Endothelial cell of umbilical vein (primary cell): ENCODE data around the gene PHLPP2. TPM values are rescaled to one million over a fixed set of nuclear protein-coding genes. Genes with fewer than 3 reads are reported as not detected.

Source experiments
- BruUV-seq: library from RNA; stranded (reverse); fragments of 400-500 nt; replicated peaks from 2 replicates; lab custom pipeline; 2021; lab: Mats Ljungman, UMichigan
- CTCF ChIA-PET: fragments of 300-600, 350-600 bp; sonication (Branson Sonifier 250); formaldehyde crosslinking; loops from one replicate; lab custom pipeline; 2021; ENCODE audit warnings: antibody characterized with exemption, inconsistent platforms; lab: Charles Lee
- POLR2A ChIA-PET: fragments of 300-600, 350-600 bp; sonication (Branson Sonifier 250); formaldehyde crosslinking; loops from one replicate; lab custom pipeline; 2021; ENCODE audit warnings: antibody characterized with exemption, inconsistent platforms; lab: Charles Lee
- DNase-seq: peaks from one replicate; pipeline ENCODE4 v3.0.0-alpha.2; 2011; ENCODE audit warnings: low read depth, low spot score
- FAIRE-seq: peaks from 2 replicates; lab custom pipeline; 2011; peaks lifted over from hg19 to GRCh38; lab: Jason Lieb, UNC
- H2AFZ ChIP-seq: 2 replicates; pipeline ENCODE4 v1.6.0; 2012; ENCODE audit warnings: low read depth, low read length, control low read depth, inconsistent platforms
- H3K27ac ChIP-seq: 2 replicates; pipeline ENCODE4 v1.5.1; 2011; ENCODE audit warnings: low read depth, mild to moderate bottlenecking, control low read depth, low read length, moderate library complexity; ENCODE audit not compliant: insufficient read depth
- H3K27me3 ChIP-seq, 2 experiments: 2 replicates each; pipeline versions ENCODE4 v1.6.0 to v1.6.1; 2011; ENCODE audit warnings: low read length in 2 of 2, mixed read lengths in 1 of 2; ENCODE audit not compliant: control insufficient read depth in 2 of 2, insufficient read depth in 2 of 2
- H3K36me3 ChIP-seq, 2 experiments: 2 replicates in 1 of 2; 3 replicates in 1 of 2; pipeline ENCODE4 v1.5.1; 2011; ENCODE audit warnings: low read length in 2 of 2, mild to moderate bottlenecking in 1 of 2, moderate library complexity in 1 of 2; ENCODE audit not compliant: control insufficient read depth in 2 of 2, insufficient read depth in 2 of 2; ENCODE audit errors: extremely low read depth in 1 of 2
- H3K4me1 ChIP-seq: 3 replicates; pipeline ENCODE4 v1.5.1; 2011; ENCODE audit warnings: mild to moderate bottlenecking, low read length; ENCODE audit not compliant: control insufficient read depth, insufficient read depth; ENCODE audit errors: extremely low read depth
- H3K4me2 ChIP-seq: 2 replicates; pipeline ENCODE4 v1.6.1; 2011; ENCODE audit warnings: low read length, control low read depth, mixed read lengths; ENCODE audit not compliant: insufficient read depth
- H3K4me3 ChIP-seq, 3 experiments: fragments of 200-600 bp in 1 of 3; sonication (generic), shearing (Covaris generic) in 1 of 3; replicated peaks in 1 of 3; 2 replicates each; pipeline ENCODE4 v1.5.1; 2011 to 2016; ENCODE audit warnings: control low read depth in 3 of 3, low read length in 3 of 3, mild to moderate bottlenecking in 2 of 3, inconsistent platforms in 1 of 3, low read depth in 1 of 3, moderate library complexity in 1 of 3; ENCODE audit not compliant: insufficient read depth in 1 of 3
- H3K79me2 ChIP-seq: 2 replicates; pipeline ENCODE4 v1.6.0; 2012; ENCODE audit warnings: low read length, inconsistent platforms; ENCODE audit not compliant: control insufficient read depth, insufficient read depth
- H3K9ac ChIP-seq: replicated peaks from 2 replicates; pipeline ENCODE3; 2011; ENCODE audit warnings: low read length, control low read depth; ENCODE audit not compliant: insufficient read depth; ENCODE audit errors: extremely low read depth
- H3K9me1 ChIP-seq: replicated peaks from 3 replicates; pipeline ENCODE4 v1.6.0; 2011; ENCODE audit warnings: mild to moderate bottlenecking, low read length; ENCODE audit not compliant: control insufficient read depth, insufficient read depth; ENCODE audit errors: extremely low read depth
- H3K9me3 ChIP-seq: replicated peaks from 2 replicates; pipeline ENCODE4 v1.5.1; 2012; ENCODE audit warnings: low read length, inconsistent platforms; ENCODE audit not compliant: control insufficient read depth, insufficient read depth
- H4K20me1 ChIP-seq: replicated peaks from 2 replicates; pipeline ENCODE3; 2011; ENCODE audit warnings: mild to moderate bottlenecking, low read length; ENCODE audit not compliant: control insufficient read depth, insufficient read depth; ENCODE audit errors: extremely low read depth
- EZH2 ChIP-seq: IDR thresholded peaks from 2 replicates; pipeline ENCODE4 v1.6.1; 2012; ENCODE audit warnings: borderline replicate concordance, low read depth, mild to moderate bottlenecking, moderate library complexity, low read length, inconsistent platforms; ENCODE audit not compliant: severe bottlenecking
- GATA2 ChIP-seq: IDR thresholded peaks from 2 replicates; pipeline ENCODE4 v1.7.0; 2011; ENCODE audit warnings: low read depth, mild to moderate bottlenecking, moderate library complexity, mixed read lengths, low read length; ENCODE audit not compliant: insufficient read length, insufficient read depth
- JUN ChIP-seq: IDR thresholded peaks from 2 replicates; pipeline ENCODE4 v1.6.1; 2011; ENCODE audit warnings: borderline replicate concordance, low read depth; ENCODE audit not compliant: insufficient read length, insufficient read depth
- MYC ChIP-seq: IDR thresholded peaks from one replicate; pipeline ENCODE4 v1.6.1; 2011; ENCODE audit warnings: mild to moderate bottlenecking, low read depth, low read length
- POLR2A ChIP-seq: IDR thresholded peaks from 2 replicates; pipeline ENCODE4 v1.6.1; 2012; ENCODE audit warnings: low read depth, mild to moderate bottlenecking, control low read depth, low read length
- POLR2AphosphoS5 ChIP-seq: IDR thresholded peaks from 2 replicates; pipeline ENCODE4 v1.6.1; 2012; ENCODE audit warnings: low read depth, mild to moderate bottlenecking, control low read depth, low read length, moderate library complexity; ENCODE audit not compliant: insufficient read depth
- dilution Hi-C: fragments of 300-500 bp; cut with MboI; formaldehyde crosslinking; loops from one replicate; pipeline ENCODE4 v1.15.0; 2019; ENCODE audit warnings: low sequenced_read_pairs; ENCODE audit not compliant: extremely low pct_ligation_motif_present
- intact Hi-C: fragments of 100-400 bp; cut with micrococcal nuclease; formaldehyde crosslinking; loops from one replicate; pipeline ENCODE4 v1.10.0; 2022
- polyA plus RNA-seq, 4 experiments: library from polyadenylated mRNA; depleted of rRNA in 3 of 4; stranded (reverse) in 3 of 4; unstranded in 1 of 4; fragments of >200 nt; gene quantifications; 2 replicates each; pipeline versions ENCODE4 v1.2.1 to v1.2.3, GENCODE V29; 2011 to 2012; ENCODE audit warnings: missing spikeins in 1 of 4
- total RNA-seq: library from RNA; stranded (reverse); gene quantifications from 2 replicates; pipeline ENCODE4 v1.2.3, GENCODE V29; 2021
- TF ChIP-seq, protein P1 (sequence below): IDR thresholded peaks from 2 replicates; pipeline ENCODE4 v1.6.1; 2011; ENCODE audit not compliant: insufficient read depth, insufficient read length
- TF ChIP-seq, protein P2 (sequence below), 2 donors: IDR thresholded peaks; 1 replicate in 1 of 2; 2 replicates in 1 of 2; pipeline ENCODE4 v1.5.1; 2011; ENCODE audit warnings: low read length in 2 of 2, mild to moderate bottlenecking in 2 of 2, moderate library complexity in 2 of 2, control low read depth in 1 of 2, inconsistent platforms in 1 of 2, low read depth in 1 of 2; ENCODE audit not compliant: insufficient read depth in 1 of 2; ENCODE audit errors: extremely low read depth in 1 of 2

The PHLPP2 gene
- total and polyA plus RNA-seq, 2 donors (not counting 3 experiments of a cell fraction or from before 2014, with no cell fraction given), result 4.1 to 8.0 TPM

DNA sequence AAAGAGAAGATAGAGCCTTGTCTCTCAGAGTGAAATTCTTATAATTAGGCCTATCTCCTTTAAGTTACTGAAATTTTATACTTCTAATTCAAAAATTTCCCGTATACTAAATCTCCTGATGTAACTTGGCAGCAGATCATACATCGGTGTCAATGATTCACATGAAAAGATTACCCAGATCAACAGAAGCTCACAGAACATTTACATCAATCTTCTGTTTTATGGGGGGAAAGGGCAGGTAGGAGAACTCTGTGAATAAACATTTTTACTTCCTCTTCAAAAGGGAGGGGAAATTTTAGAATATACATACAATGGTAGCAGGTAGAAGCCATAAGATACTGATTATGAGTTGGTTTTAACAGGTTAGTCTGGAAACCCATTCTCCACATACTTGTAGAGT lies 43.1 kb downstream of the PHLPP2 start:
- H3K4me3 ChIP-seq, result no peak overlapping the region
- peaks cover 1 to 6% of the 10 kb centered on the region in 2 experiments for H3K36me3 ChIP-seq
- no peaks in the 10 kb centered on the region for H3K9me1 ChIP-seq
- H3K27ac ChIP-seq, result no peak overlapping the region
- dilution Hi-C loops, result no loop called here
- H3K27me3 ChIP-seq, result no peaks in the 10 kb centered on the region
- H2AFZ ChIP-seq, result no peak overlapping the region
- no peak for TF ChIP-seq POLR2AphosphoS5
- no peak for TF ChIP-seq POLR2A
- TF ChIP-seq, protein P1, sequence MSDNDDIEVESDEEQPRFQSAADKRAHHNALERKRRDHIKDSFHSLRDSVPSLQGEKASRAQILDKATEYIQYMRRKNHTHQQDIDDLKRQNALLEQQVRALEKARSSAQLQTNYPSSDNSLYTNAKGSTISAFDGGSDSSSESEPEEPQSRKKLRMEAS, result no peak
- no peak for TF ChIP-seq JUN
- no peak for TF ChIP-seq GATA2
- TF ChIP-seq MYC, result no peak
- no peak for TF ChIP-seq EZH2
- TF ChIP-seq, protein P2, sequence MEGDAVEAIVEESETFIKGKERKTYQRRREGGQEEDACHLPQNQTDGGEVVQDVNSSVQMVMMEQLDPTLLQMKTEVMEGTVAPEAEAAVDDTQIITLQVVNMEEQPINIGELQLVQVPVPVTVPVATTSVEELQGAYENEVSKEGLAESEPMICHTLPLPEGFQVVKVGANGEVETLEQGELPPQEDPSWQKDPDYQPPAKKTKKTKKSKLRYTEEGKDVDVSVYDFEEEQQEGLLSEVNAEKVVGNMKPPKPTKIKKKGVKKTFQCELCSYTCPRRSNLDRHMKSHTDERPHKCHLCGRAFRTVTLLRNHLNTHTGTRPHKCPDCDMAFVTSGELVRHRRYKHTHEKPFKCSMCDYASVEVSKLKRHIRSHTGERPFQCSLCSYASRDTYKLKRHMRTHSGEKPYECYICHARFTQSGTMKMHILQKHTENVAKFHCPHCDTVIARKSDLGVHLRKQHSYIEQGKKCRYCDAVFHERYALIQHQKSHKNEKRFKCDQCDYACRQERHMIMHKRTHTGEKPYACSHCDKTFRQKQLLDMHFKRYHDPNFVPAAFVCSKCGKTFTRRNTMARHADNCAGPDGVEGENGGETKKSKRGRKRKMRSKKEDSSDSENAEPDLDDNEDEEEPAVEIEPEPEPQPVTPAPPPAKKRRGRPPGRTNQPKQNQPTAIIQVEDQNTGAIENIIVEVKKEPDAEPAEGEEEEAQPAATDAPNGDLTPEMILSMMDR (IDR thresholded peaks at IDR 0.05; ENCODE audit: extremely low read depth in 1 of 2, insufficient read depth in 1 of 2, low read depth in 1 of 2, low read length in 2 of 2), result no peak
- ChIA-PET CTCF (interaction anchor here (0.7 kb wide), 1 partner anchor 16 kb away, joined by 4 read pairs; no protein-coding TSS in a partner anchor), POLR2A (no interaction called here)
- FAIRE-seq, result no peak
- no peak for DNase-seq
- BruUV-seq, result no TSS peak
- intact Hi-C loops, result no loop called here
- no peaks in the 10 kb centered on the region for H4K20me1 ChIP-seq
- H3K79me2 ChIP-seq, result no peaks in the 10 kb centered on the region
- H3K9ac ChIP-seq, result no peak overlapping the region
- no peaks in the 10 kb centered on the region for H3K4me1 ChIP-seq
- H3K4me2 ChIP-seq, result no peak overlapping the region
- H3K9me3 ChIP-seq, result no peaks in the 10 kb centered on the region
